SU-DHL-6 (cell line): ENCODE results near the gene PSEN1.

Experiments used
- H2AFZ ChIP-seq: fragments of 200-600 bp; sonication (generic); 2 replicates; pipeline ENCODE4 v1.6.1; 2014; ENCODE audit warnings: low read depth, mild to moderate bottlenecking, moderate library complexity, mixed read lengths, antibody characterized with exemption, low read length; ENCODE audit not compliant: severe bottlenecking
- H3F3A ChIP-seq: fragments of 200-600 bp; shearing (Covaris generic); 2 replicates; pipeline ENCODE4 v1.6.0; 2016; ENCODE audit warnings: antibody characterized with exemption, mild to moderate bottlenecking; ENCODE audit not compliant: insufficient read depth
- H3K27ac ChIP-seq: fragments of 200-600 bp; sonication (generic); 2 replicates; pipeline ENCODE4 v1.5.1; 2016; ENCODE audit warnings: low read depth, mild to moderate bottlenecking, low read length, moderate library complexity, mixed read lengths
- H3K27me3 ChIP-seq: fragments of 200-600 bp; sonication (generic), shearing (Covaris generic); 2 replicates; pipeline ENCODE4 v1.6.0; 2014; ENCODE audit warnings: mild to moderate bottlenecking, low read length
- H3K36me3 ChIP-seq: fragments of 200-600 bp; sonication (generic); 2 replicates; pipeline ENCODE4 v1.6.1; 2014; ENCODE audit warnings: mild to moderate bottlenecking, low read length, mixed read lengths
- H3K4me2 ChIP-seq: fragments of 300-600, 200-600 bp; shearing (Covaris generic), sonication (generic); 2 replicates; pipeline ENCODE4 v1.6.0; 2014; ENCODE audit warnings: low read length, low read depth, mild to moderate bottlenecking; ENCODE audit not compliant: poor library complexity, severe bottlenecking
- H3K4me3 ChIP-seq: fragments of 200-600 bp; sonication (generic); 2 replicates; pipeline ENCODE4 v1.5.1; 2014; ENCODE audit warnings: antibody characterized with exemption, low read length, mild to moderate bottlenecking, mixed read lengths; ENCODE audit not compliant: insufficient read depth, poor library complexity, severe bottlenecking
- H3K79me2 ChIP-seq: fragments of 200-600 bp; sonication (generic); 2 replicates; pipeline ENCODE4 v1.6.1; 2014; ENCODE audit warnings: mild to moderate bottlenecking, low read length, moderate library complexity; ENCODE audit not compliant: insufficient read depth
- H3K9ac ChIP-seq: fragments of 200-600 bp; sonication (generic); 2 replicates; pipeline ENCODE4 v1.7.0; 2014; ENCODE audit warnings: mild to moderate bottlenecking, low read length
- H3K9me2 ChIP-seq: fragments of 200-600 bp; sonication (generic); replicated peaks from 2 replicates; pipeline ENCODE4 v1.6.1; 2014; ENCODE audit warnings: low read length; ENCODE audit not compliant: insufficient read depth
- H3K9me3 ChIP-seq: fragments of 200-600 bp; sonication (generic); 2 replicates; pipeline ENCODE4 v1.6.1; 2014; ENCODE audit warnings: low read length, mixed read lengths; ENCODE audit not compliant: insufficient read depth
- H4K20me1 ChIP-seq: fragments of 200-600 bp; sonication (generic); 2 replicates; pipeline ENCODE4 v1.6.1; 2014; ENCODE audit warnings: low read depth, mild to moderate bottlenecking, antibody characterized with exemption, low read length, moderate library complexity, mixed read lengths
- CTCF ChIP-seq: fragments of 200-600 bp; sonication (generic); IDR thresholded peaks from one replicate; pipeline ENCODE4 v1.5.1; 2017; ENCODE audit warnings: antibody characterized with exemption, mild to moderate bottlenecking, low read length, moderate library complexity; ENCODE audit not compliant: insufficient read depth, poor library complexity, severe bottlenecking
- EZH2phosphoT487 ChIP-seq: fragments of 200-600 bp; sonication (generic), shearing (Covaris generic); conservative IDR thresholded peaks from 2 replicates; pipeline ENCODE4 v1.6.1; 2018; ENCODE audit warnings: mild to moderate bottlenecking, antibody characterized with exemption, low read length, moderate library complexity, mixed read lengths

Gene PSEN1

GRCh38 chr14:73255693-73256225 is 119.5 kb downstream of the PSEN1 start:
- H3K4me3 ChIP-seq, result no peak overlapping the region
- no peaks in the 10 kb centered on the region for H3K9me2 ChIP-seq
- H3K27ac ChIP-seq, result no peak overlapping the region
- H3K9ac ChIP-seq, result no peak overlapping the region
- no peaks in the 10 kb centered on the region for H4K20me1 ChIP-seq
- H3K27me3 ChIP-seq, result no peaks in the 10 kb centered on the region
- TF ChIP-seq CTCF, result no peak
- TF ChIP-seq EZH2phosphoT487, result no peak
- H3K36me3 ChIP-seq, result no peaks in the 10 kb centered on the region
- no peak overlapping the region for H2AFZ ChIP-seq
- H3F3A ChIP-seq, result no peaks in the 10 kb centered on the region; the same call in 1 of the 2 replicates
- H3K79me2 ChIP-seq, result no peaks in the 10 kb centered on the region
- H3K4me2 ChIP-seq, result no peak overlapping the region
- no peaks in the 10 kb centered on the region for H3K9me3 ChIP-seq

- no peak overlapping the region for H2AFZ ChIP-seq
- H3K9ac ChIP-seq, result no peak overlapping the region
- no peaks in the 10 kb centered on the region for H3K27me3 ChIP-seq
- no peaks in the 10 kb centered on the region for H3K9me3 ChIP-seq
- no peaks in the 10 kb centered on the region for H4K20me1 ChIP-seq
- H3K9me2 ChIP-seq, result no peaks in the 10 kb centered on the region
- no peaks in the 10 kb centered on the region for H3K79me2 ChIP-seq
- no peak overlapping the region for H3K4me3 ChIP-seq
- no peak overlapping the region for H3K27ac ChIP-seq
- H3F3A ChIP-seq, result no peaks in the 10 kb centered on the region; the same call in 1 of the 2 replicates
- no peak overlapping the region for H3K4me2 ChIP-seq
- TF ChIP-seq EZH2phosphoT487 (no peak), CTCF (no peak)
- no peaks in the 10 kb centered on the region for H3K36me3 ChIP-seq
These were observed 121.8 kb downstream of the PSEN1 start for GRCh38 chr14:73258076-73258475.

- no peak for TF ChIP-seq CTCF
- no peak for TF ChIP-seq EZH2phosphoT487
These were observed 122.7 kb downstream of the PSEN1 start for GRCh38 chr14:73258845-73259611.

More at GRCh38 chr14:73258845-73259611, 122.7 kb downstream of the PSEN1 start:
- H3K27me3 ChIP-seq, result no peaks in the 10 kb centered on the region
- no peak overlapping the region for H3K4me2 ChIP-seq
- H3F3A ChIP-seq, result no peaks in the 10 kb centered on the region; the same call in 1 of the 2 replicates
- no peak overlapping the region for H3K27ac ChIP-seq
- no peaks in the 10 kb centered on the region for H3K79me2 ChIP-seq
- H3K9me2 ChIP-seq, result no peaks in the 10 kb centered on the region
- H4K20me1 ChIP-seq, result no peaks in the 10 kb centered on the region
- H2AFZ ChIP-seq, result no peak overlapping the region
- H3K9ac ChIP-seq, result no peak overlapping the region
- H3K9me3 ChIP-seq, result no peaks in the 10 kb centered on the region
- no peaks in the 10 kb centered on the region for H3K36me3 ChIP-seq
- no peak overlapping the region for H3K4me3 ChIP-seq
